ENCODE data around the gene PLPP1.

Gene PLPP1

GRCh38 chr5:55445791-55446190 lies 89.0 kb downstream of the PLPP1 start:
- no peak for DNase-seq (ENCODE audit: low read depth)

- DNase-seq (ENCODE audit: low read depth): no peak
Measured at GRCh38 chr5:55441954-55442353, 92.8 kb downstream of the PLPP1 start.

GRCh38 chr5:55441107-55441771 lies 93.5 kb downstream of the PLPP1 start:
- no peak for DNase-seq (ENCODE audit: low read depth)

GRCh38 chr5:55440188-55440646 lies 94.5 kb downstream of the PLPP1 start:
- no peak for DNase-seq (ENCODE audit: low read depth)

- DNase-seq (ENCODE audit: low read depth): no peak
Measured at GRCh38 chr5:55438998-55439397, 95.8 kb downstream of the PLPP1 start.

- no peak for DNase-seq (ENCODE audit: low read depth)
Measured at GRCh38 chr5:55437859-55438206, 96.9 kb downstream of the PLPP1 start.

GRCh38 chr5:55437452-55437851 lies 97.3 kb downstream of the PLPP1 start:
- no peak for DNase-seq (ENCODE audit: low read depth)

GRCh38 chr5:55432549-55432948 lies 102.2 kb downstream of the PLPP1 start:
- no peak for DNase-seq (ENCODE audit: low read depth)

- no peak for DNase-seq (ENCODE audit: low read depth)
Measured at GRCh38 chr5:55429613-55430253, 105.0 kb downstream of the PLPP1 start.

- DNase-seq (ENCODE audit: low read depth): no peak
Measured at GRCh38 chr5:55429221-55429612, 105.5 kb downstream of the PLPP1 start.

- DNase-seq (ENCODE audit: low read depth): no peak
Measured at GRCh38 chr5:55427157-55427556, 107.6 kb downstream of the PLPP1 start.

- DNase-seq (ENCODE audit: low read depth): no peak
Measured at GRCh38 chr5:55426455-55426854, 108.3 kb downstream of the PLPP1 start.

GRCh38 chr5:55421074-55421529 lies 113.7 kb downstream of the PLPP1 start:
- peak; percentile 17 for DNase-seq (ENCODE audit: low read depth)

- DNase-seq (ENCODE audit: low read depth): no peak
Measured at GRCh38 chr5:55418994-55419968, 115.5 kb downstream of the PLPP1 start.

GRCh38 chr5:55416306-55416705 lies 118.5 kb downstream of the PLPP1 start:
- no peak for DNase-seq (ENCODE audit: low read depth)

GRCh38 chr5:55415071-55415470 lies 119.7 kb downstream of the PLPP1 start:
- DNase-seq (ENCODE audit: low read depth): no peak

GRCh38 chr5:55413644-55414043 lies 121.1 kb downstream of the PLPP1 start:
- DNase-seq (ENCODE audit: low read depth): no peak

GRCh38 chr5:55411876-55412275 lies 122.9 kb downstream of the PLPP1 start:
- DNase-seq (ENCODE audit: low read depth): no peak

- no peak for DNase-seq (ENCODE audit: low read depth)
Measured at GRCh38 chr5:55410845-55411244, 123.9 kb downstream of the PLPP1 start.

GRCh38 chr5:55409775-55410174 lies 125.0 kb downstream of the PLPP1 start:
- DNase-seq (ENCODE audit: low read depth): no peak

GRCh38 chr5:55407984-55408383 lies 126.8 kb downstream of the PLPP1 start:
- DNase-seq (ENCODE audit: low read depth): no peak

GRCh38 chr5:55407059-55407684 lies 127.6 kb downstream of the PLPP1 start:
- no peak for DNase-seq (ENCODE audit: low read depth)
